Glutamatergic neuron (in vitro differentiated cells): ENCODE data around the gene SULT1C3. TPM values are rescaled to one million over a fixed set of nuclear protein-coding genes. Genes with fewer than 3 reads are reported as not detected.

Experiments
- DNase-seq: peaks from one replicate; pipeline ENCODE4 v3.0.0; 2022
- H3K27ac Mint-ChIP-seq: one replicate; pipeline ENCODE4 v1.8.0; 2020; ENCODE audit warnings: mild to moderate bottlenecking, mixed read lengths, inconsistent platforms; ENCODE audit not compliant: unreplicated experiment
- H3K27me3 Mint-ChIP-seq: one replicate; pipeline ENCODE4 v1.8.0; 2020; ENCODE audit warnings: mild to moderate bottlenecking, moderate library complexity, mixed read lengths, inconsistent platforms; ENCODE audit not compliant: unreplicated experiment
- H3K36me3 Mint-ChIP-seq: one replicate; pipeline ENCODE4 v1.8.0; 2020; ENCODE audit warnings: mild to moderate bottlenecking, mixed read lengths, inconsistent platforms; ENCODE audit not compliant: unreplicated experiment
- H3K4me1 Mint-ChIP-seq: one replicate; pipeline ENCODE4 v1.8.0; 2020; ENCODE audit warnings: mild to moderate bottlenecking, low read depth, mixed read lengths, inconsistent platforms; ENCODE audit not compliant: unreplicated experiment
- H3K4me3 Mint-ChIP-seq: one replicate; pipeline ENCODE4 v1.8.0; 2020; ENCODE audit warnings: mild to moderate bottlenecking, mixed read lengths, inconsistent platforms; ENCODE audit not compliant: unreplicated experiment
- H3K9me3 Mint-ChIP-seq: one replicate; pipeline ENCODE4 v1.8.0; 2020; ENCODE audit warnings: mild to moderate bottlenecking, moderate library complexity, mixed read lengths, inconsistent platforms; ENCODE audit not compliant: unreplicated experiment
- CTCF ChIP-seq: fragments of 200-600 bp; sonication (generic); IDR thresholded peaks from one replicate; pipeline ENCODE4 v1.5.0; 2021; ENCODE audit not compliant: partially characterized antibody, unreplicated experiment
- total RNA-seq: library from RNA; stranded (reverse); fragmentation: NEBNext Ultra II Directional; extraction: Animal tissue kit (Norgen Biotek cat#: 25700); gene quantifications from one replicate; pipeline ENCODE4 v1.2.1, GENCODE V29; 2021; ENCODE audit not compliant: unreplicated experiment

Gene SULT1C3
- total RNA-seq, 1 donor from 2014 or later: not detected

GRCh38 chr2:108267101-108267500, 27.3 kb downstream of the SULT1C3 start:
- no peak overlapping the region for H3K27ac Mint-ChIP-seq
- H3K36me3 Mint-ChIP-seq: no peaks in the 10 kb centered on the region
- no peaks in the 10 kb centered on the region for H3K4me1 Mint-ChIP-seq
- DNase-seq: no peak
- no peak for TF ChIP-seq CTCF
- no peaks in the 10 kb centered on the region for H3K9me3 Mint-ChIP-seq
- H3K4me3 Mint-ChIP-seq: no peak overlapping the region
- no peaks in the 10 kb centered on the region for H3K27me3 Mint-ChIP-seq

GRCh38 chr2:108268001-108268400, 28.2 kb downstream of the SULT1C3 start:
- DNase-seq: no peak
- TF ChIP-seq CTCF: no peak
- H3K27me3 Mint-ChIP-seq: no peaks in the 10 kb centered on the region
- H3K4me3 Mint-ChIP-seq: no peak overlapping the region
- H3K36me3 Mint-ChIP-seq: no peaks in the 10 kb centered on the region
- H3K27ac Mint-ChIP-seq: no peak overlapping the region
- H3K4me1 Mint-ChIP-seq: no peaks in the 10 kb centered on the region
- no peaks in the 10 kb centered on the region for H3K9me3 Mint-ChIP-seq

- Mint-ChIP-seq H3K27ac (no peak overlapping the region), H3K4me1 (no peaks in the 10 kb centered on the region), H3K4me3 (no peak overlapping the region), H3K9me3 (no peaks in the 10 kb centered on the region), H3K36me3 (no peaks in the 10 kb centered on the region), H3K27me3 (no peaks in the 10 kb centered on the region)
- DNase-seq: no peak
- TF ChIP-seq CTCF: no peak
These were observed 30.6 kb downstream of the SULT1C3 start for GRCh38 chr2:108270346-108270745.

GRCh38 chr2:108270768-108271506, 31.2 kb downstream of the SULT1C3 start:
- no peak for TF ChIP-seq CTCF
- no peaks in the 10 kb centered on the region for H3K9me3 Mint-ChIP-seq
- H3K27me3 Mint-ChIP-seq: no peaks in the 10 kb centered on the region
- H3K27ac Mint-ChIP-seq: no peak overlapping the region
- H3K4me1 Mint-ChIP-seq: no peaks in the 10 kb centered on the region
- H3K4me3 Mint-ChIP-seq: no peak overlapping the region
- no peaks in the 10 kb centered on the region for H3K36me3 Mint-ChIP-seq
- DNase-seq: no peak

GRCh38 chr2:108271691-108272253, 32.0 kb downstream of the SULT1C3 start:
- H3K27ac Mint-ChIP-seq: no peak overlapping the region
- no peaks in the 10 kb centered on the region for H3K4me1 Mint-ChIP-seq
- H3K4me3 Mint-ChIP-seq: no peak overlapping the region
- H3K36me3 Mint-ChIP-seq: no peaks in the 10 kb centered on the region
- H3K27me3 Mint-ChIP-seq: no peaks in the 10 kb centered on the region
- no peak for TF ChIP-seq CTCF
- DNase-seq: no peak
- H3K9me3 Mint-ChIP-seq: no peaks in the 10 kb centered on the region
